Progenitor cell of endocrine pancreas (in vitro differentiated cells): Measurements from ENCODE around the gene COL23A1. TPM values are rescaled to one million over a fixed set of nuclear protein-coding genes. Genes with fewer than 3 reads are reported as not detected.

Source experiments
- DNase-seq: peaks from one replicate; pipeline ENCODE4 v3.0.0; 2021; ENCODE audit warnings: low spot score; ENCODE audit not compliant: unreplicated experiment
- H3K27ac Mint-ChIP-seq: 2 replicates; pipeline ENCODE4 v1.8.0; 2021; ENCODE audit warnings: mild to moderate bottlenecking, moderate library complexity, mixed read lengths
- H3K27me3 Mint-ChIP-seq: 2 replicates; pipeline ENCODE4 v1.8.0; 2021; ENCODE audit warnings: mixed read lengths
- H3K36me3 Mint-ChIP-seq: 2 replicates; pipeline ENCODE4 v1.8.0; 2022; ENCODE audit warnings: mixed read lengths; ENCODE audit not compliant: insufficient read depth
- H3K4me1 Mint-ChIP-seq: 2 replicates; pipeline ENCODE4 v1.8.0; 2021; ENCODE audit warnings: low read depth, mixed read lengths
- H3K4me3 Mint-ChIP-seq: 2 replicates; pipeline ENCODE4 v1.8.0; 2021; ENCODE audit warnings: low read depth, mild to moderate bottlenecking, moderate library complexity, mixed read lengths
- H3K9me3 Mint-ChIP-seq: 2 replicates; pipeline ENCODE4 v1.8.0; 2021; ENCODE audit warnings: low read depth, mixed read lengths
- total RNA-seq: library from RNA; stranded (reverse); gene quantifications from 2 replicates; pipeline ENCODE4 v1.2.1, GENCODE V29; 2021
- TF ChIP-seq, protein P1 (sequence below): fragments of 200-600 bp; sonication (generic); IDR thresholded peaks from one replicate; pipeline ENCODE4 v1.5.0; 2021; ENCODE audit warnings: antibody characterized with exemption, mild to moderate bottlenecking; ENCODE audit not compliant: unreplicated experiment

The COL23A1 gene
- total RNA-seq, 1 donor from 2014 or later: 0.36 TPM

- Mint-ChIP-seq H3K4me3 (no peak overlapping the region), H3K27me3 (no peaks in the 10 kb centered on the region), H3K9me3 (no peaks in the 10 kb centered on the region), H3K27ac (no peak overlapping the region), H3K36me3 (peaks cover 44% of the 10 kb centered on the region), H3K4me1 (no peaks in the 10 kb centered on the region)
- TF ChIP-seq, protein P1, sequence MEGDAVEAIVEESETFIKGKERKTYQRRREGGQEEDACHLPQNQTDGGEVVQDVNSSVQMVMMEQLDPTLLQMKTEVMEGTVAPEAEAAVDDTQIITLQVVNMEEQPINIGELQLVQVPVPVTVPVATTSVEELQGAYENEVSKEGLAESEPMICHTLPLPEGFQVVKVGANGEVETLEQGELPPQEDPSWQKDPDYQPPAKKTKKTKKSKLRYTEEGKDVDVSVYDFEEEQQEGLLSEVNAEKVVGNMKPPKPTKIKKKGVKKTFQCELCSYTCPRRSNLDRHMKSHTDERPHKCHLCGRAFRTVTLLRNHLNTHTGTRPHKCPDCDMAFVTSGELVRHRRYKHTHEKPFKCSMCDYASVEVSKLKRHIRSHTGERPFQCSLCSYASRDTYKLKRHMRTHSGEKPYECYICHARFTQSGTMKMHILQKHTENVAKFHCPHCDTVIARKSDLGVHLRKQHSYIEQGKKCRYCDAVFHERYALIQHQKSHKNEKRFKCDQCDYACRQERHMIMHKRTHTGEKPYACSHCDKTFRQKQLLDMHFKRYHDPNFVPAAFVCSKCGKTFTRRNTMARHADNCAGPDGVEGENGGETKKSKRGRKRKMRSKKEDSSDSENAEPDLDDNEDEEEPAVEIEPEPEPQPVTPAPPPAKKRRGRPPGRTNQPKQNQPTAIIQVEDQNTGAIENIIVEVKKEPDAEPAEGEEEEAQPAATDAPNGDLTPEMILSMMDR: no peak
- no peak for DNase-seq
Measured at GRCh38 chr5:178224403-178224802, 365.8 kb downstream of the COL23A1 start.

DNA sequence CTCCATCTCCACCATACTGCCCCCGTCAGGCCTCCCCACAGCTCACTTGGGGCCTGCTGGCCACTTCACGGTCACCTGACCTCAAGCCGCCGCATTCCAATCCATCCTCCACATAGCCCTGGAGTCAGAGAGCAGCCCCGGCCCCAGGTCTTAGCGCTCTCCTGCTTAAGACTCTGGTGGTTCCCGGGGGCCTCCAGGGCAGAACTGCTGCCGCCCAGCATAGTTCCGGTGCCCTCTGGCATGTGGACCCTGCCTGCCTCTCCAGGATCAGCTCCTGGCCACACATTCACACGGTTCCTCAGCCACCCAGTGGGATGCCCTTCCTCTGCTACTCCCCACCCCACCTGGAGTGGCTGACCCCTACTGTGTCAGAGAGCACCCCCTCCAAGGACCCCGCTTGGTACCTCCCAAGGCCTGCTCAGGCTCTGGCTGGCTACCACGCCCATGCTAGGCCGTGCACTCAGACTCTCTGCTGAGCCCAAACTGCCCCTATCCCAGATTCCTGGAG lies 366.3 kb downstream of the COL23A1 start:
- Mint-ChIP-seq H3K27ac (peak overlapping the region; percentile 21), H3K27me3 (no peaks in the 10 kb centered on the region), H3K4me3 (no peak overlapping the region), H3K36me3 (peaks cover 42% of the 10 kb centered on the region), H3K9me3 (no peaks in the 10 kb centered on the region), H3K4me1 (no peaks in the 10 kb centered on the region)
- TF ChIP-seq, protein P1: no peak
- no peak for DNase-seq

- Mint-ChIP-seq H3K9me3 (no peaks in the 10 kb centered on the region), H3K27me3 (no peaks in the 10 kb centered on the region), H3K4me1 (no peaks in the 10 kb centered on the region), H3K4me3 (no peak overlapping the region), H3K27ac (peak overlapping the region; percentile 65), H3K36me3 (peaks cover 42% of the 10 kb centered on the region)
- no peak for DNase-seq
- TF ChIP-seq, protein P1: no peak
Measured at GRCh38 chr5:178223196-178223773, 366.9 kb downstream of the COL23A1 start.

DNA sequence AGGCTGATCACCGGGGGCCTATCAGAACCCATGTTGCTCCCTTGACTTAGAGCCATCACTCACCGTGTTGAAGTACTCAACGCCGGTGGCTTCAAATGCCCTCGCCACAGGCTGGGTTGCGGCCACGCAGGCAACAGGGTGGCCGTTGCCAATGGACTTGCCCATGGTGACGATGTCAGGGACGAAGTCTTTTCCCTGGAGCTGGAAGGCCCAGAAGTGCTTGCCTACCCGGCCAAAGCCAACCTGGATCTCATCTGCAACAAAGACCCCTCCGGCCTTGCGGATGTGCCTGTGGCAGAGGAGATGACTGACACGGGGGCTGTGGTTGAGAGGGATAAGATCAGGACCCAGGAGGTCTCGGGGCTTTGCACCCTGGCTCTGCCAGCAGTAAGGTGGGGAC lies 367.9 kb downstream of the COL23A1 start:
- H3K4me1 Mint-ChIP-seq: no peaks in the 10 kb centered on the region
- DNase-seq: no peak
- peaks cover 34% of the 10 kb centered on the region for H3K36me3 Mint-ChIP-seq
- H3K27ac Mint-ChIP-seq: no peak overlapping the region
- no peaks in the 10 kb centered on the region for H3K27me3 Mint-ChIP-seq
- H3K9me3 Mint-ChIP-seq: no peaks in the 10 kb centered on the region
- H3K4me3 Mint-ChIP-seq: no peak overlapping the region
- TF ChIP-seq, protein P1: no peak

- no peaks in the 10 kb centered on the region for H3K9me3 Mint-ChIP-seq
- no peak for DNase-seq
- H3K27ac Mint-ChIP-seq: peak overlapping the region; percentile 72
- no peaks in the 10 kb centered on the region for H3K4me1 Mint-ChIP-seq
- TF ChIP-seq, protein P1: no peak
- no peak overlapping the region for H3K4me3 Mint-ChIP-seq
- H3K36me3 Mint-ChIP-seq: peaks cover 29% of the 10 kb centered on the region
- H3K27me3 Mint-ChIP-seq: no peaks in the 10 kb centered on the region
Measured at GRCh38 chr5:178221853-178222252, 368.3 kb downstream of the COL23A1 start.
